ENCODE results near the gene DHCR7.
"Not testable (repeated sequence)": the region's sequence is repeated elsewhere in the genome, so short reads cannot be mapped to it uniquely, and the experiment has no call there.

DHCR7 gene

DNA sequence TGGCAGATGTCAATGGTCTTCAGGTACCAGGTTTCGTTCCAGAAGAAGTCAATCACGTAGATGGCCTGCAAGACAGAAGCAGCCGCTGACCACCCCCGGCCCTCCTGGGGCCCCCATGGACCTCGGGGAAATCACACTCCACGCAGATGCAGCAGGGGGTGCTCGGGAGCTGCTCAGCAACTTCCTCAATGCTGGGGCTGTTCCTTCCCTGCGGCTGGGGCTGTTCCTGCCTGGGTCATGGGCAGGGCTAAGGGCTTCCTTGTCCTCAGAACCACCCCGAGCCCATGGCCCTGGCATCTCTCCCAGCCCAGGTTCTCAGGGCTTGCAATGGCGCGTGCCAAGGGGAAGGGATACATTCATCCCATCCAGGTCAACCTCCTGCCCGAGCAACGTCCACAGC is 10.3 kb downstream of the DHCR7 start:
- DNase-seq (ENCODE audit: low read depth, low spot score), result no peak

DNA sequence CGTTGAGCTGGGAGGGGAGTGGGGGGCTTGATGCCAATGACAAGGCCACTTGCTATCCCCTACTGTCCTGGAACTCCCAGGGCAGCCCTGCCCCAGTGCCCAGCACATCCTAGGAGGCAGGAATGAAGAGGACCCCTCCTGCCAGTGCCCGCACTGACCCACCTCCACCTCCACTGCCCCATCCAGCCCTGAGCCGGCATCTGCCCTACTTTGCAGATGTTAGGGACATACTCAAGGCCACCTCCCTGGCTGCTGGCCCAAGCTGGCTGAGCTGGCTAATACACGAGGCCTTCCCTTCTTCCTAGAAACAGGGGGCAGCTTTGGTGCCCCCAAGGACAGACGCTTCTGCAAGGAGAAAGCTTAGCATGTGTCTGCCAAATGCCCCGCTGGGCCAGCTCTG is 10.8 kb downstream of the DHCR7 start:
- no peak for DNase-seq (ENCODE audit: low read depth, low spot score)

DNA sequence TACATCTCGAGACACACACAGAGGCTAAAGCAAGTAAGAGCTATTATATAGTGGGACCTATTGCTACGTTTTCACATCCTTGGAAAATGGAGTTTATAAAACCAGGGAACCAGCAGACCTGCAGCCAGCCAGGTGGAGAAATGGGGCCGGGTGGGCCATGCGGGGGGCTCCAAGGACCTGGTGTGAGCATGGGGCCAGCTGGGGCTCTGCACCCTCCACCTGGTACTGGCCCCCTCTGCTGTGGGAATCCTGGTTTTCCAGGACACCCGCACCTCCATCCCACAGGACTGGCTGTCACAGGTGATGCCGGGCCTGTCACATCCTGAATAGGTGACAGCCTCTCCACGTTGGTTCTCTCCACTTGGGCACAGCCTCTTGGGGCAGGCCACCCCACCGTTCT is 11.3 kb downstream of the DHCR7 start:
- DNase-seq (ENCODE audit: low read depth, low spot score), result no peak

GRCh38 chr11:71435278-71435951 is 12.8 kb downstream of the DHCR7 start:
- DNase-seq (ENCODE audit: low read depth, low spot score), result no peak

DNA sequence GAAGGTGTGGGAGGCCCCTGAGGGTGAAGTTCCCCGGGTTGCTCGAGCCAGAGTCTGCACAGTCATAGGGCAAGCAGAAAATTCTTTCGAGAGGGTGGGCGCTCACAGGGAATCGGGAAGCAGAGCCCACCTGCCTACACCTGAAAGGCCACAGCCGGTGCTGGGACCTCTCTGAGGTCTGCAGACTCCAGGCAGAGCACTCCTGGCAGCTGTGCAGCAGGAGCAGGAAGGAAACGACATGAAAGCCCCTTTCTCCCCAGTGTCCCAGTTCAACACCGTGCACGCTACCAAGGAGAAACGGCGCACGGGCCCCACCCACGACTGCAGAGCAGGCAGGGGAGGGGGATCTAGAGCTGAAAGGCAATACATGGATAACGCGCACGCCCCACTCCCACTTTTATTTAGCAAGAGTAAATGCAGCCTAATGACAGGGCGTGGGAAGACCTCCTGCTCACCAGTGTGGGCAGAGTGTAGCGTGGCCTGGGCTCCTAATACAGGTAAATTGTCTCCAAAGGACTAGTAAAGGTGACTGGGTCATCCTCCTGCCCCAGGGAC is 13.5 kb downstream of the DHCR7 start:
- DNase-seq (ENCODE audit: low read depth, low spot score), result no peak

GRCh38 chr11:71433648-71434450 is 14.3 kb downstream of the DHCR7 start:
- no peak for DNase-seq (ENCODE audit: low read depth, low spot score)

- no peak for DNase-seq (ENCODE audit: low read depth, low spot score)
Measured at GRCh38 chr11:71432761-71433647, 15.2 kb downstream of the DHCR7 start.

DNA sequence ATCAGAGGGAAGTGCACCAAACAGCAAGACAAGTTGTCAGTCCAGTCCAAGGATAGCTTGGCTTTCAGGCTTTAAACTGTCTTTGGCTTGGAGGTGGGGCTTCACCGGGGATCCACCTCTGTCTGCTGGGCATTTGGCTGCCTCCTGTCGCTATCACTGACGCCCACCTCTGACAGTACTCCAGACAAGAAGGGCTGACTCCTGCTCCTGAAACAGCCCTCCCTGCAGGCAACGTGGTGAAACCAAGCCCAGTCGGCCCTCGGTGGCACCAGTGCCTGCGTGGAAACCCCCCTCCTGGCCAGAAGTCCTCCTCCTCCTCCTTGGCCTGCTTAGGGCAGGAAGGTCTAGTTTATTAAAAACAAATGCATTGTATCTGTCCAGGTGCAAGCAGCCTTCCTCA is 16.9 kb downstream of the DHCR7 start:
- no peak for DNase-seq (ENCODE audit: low read depth, low spot score)

GRCh38 chr11:71430166-71430565 is 18.0 kb downstream of the DHCR7 start:
- DNase-seq (ENCODE audit: low read depth, low spot score), result no peak

DNA sequence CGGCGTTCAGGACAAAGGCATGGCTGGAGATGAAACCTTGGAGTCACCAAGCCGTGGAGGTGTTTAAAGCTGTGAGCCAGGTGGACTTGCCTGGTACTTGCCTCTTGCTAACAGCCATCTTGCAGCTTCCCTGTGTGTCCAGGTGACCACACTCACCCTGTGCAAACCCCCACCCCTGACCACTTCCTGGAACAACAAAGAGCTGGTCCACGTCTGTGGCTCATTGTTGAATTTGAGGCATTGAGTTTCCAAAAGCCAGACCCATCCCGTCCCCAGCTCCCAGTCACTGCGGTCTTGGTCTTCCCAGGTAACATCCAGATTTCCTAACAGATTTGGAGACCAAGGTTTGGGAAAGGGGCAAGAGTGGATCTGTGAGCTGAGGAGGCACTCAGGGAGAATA is 18.5 kb downstream of the DHCR7 start:
- no peak for DNase-seq (ENCODE audit: low read depth, low spot score)

DNA sequence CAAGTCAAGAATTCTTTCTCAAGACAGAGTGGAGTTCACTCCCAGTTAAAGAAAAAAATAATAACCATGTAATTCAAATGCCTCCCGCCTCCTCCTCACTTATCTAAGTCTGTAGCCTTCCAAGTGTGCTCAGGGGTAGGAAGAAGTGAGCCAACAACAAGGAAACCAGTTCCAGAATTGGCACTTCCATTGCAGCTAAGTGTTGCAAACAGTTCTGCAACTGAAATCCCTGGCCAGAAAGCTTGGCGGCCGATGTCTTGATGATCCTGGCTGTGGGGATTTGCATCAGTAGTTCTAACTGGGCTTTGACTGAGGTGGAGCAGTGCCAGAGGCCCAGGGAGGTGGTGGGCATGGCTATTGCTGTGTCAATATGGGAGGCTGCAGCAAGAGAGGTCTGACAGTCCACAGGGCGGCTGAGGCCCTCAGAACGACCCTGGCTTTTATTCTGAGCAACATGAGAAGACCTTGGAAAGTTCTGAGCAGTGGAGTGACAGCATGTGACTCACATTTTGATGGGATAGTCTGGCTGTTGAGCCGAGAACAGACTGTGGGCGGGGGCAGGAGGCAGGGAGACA is 19.2 kb downstream of the DHCR7 start:
- DNase-seq (ENCODE audit: low read depth, low spot score), result no peak

- DNase-seq (ENCODE audit: low read depth, low spot score), result no peak
Measured at GRCh38 chr11:71426413-71426812, 21.8 kb downstream of the DHCR7 start.

DNA sequence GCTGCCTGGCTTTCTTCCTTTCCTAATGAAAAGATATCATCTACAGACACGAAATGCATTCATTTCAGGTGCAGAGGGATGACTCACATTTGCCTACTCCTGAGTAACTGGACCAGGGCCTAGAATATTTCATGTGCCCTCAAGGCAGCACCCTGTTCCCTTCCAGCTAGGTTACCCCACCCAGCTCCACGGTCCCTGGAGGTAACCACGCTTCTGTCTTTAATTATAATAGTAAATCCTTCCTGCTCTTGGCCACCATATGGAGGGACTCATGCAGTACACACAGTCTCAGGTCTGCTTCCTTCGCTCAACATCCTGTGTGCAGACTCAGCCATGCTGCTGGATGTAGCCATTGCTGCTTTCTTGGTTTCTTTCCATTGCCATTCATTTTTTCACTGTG is 22.3 kb downstream of the DHCR7 start:
- no peak for DNase-seq (ENCODE audit: low read depth, low spot score)

GRCh38 chr11:71425409-71425808 is 22.8 kb downstream of the DHCR7 start:
- no peak for DNase-seq (ENCODE audit: low read depth, low spot score)

DNA sequence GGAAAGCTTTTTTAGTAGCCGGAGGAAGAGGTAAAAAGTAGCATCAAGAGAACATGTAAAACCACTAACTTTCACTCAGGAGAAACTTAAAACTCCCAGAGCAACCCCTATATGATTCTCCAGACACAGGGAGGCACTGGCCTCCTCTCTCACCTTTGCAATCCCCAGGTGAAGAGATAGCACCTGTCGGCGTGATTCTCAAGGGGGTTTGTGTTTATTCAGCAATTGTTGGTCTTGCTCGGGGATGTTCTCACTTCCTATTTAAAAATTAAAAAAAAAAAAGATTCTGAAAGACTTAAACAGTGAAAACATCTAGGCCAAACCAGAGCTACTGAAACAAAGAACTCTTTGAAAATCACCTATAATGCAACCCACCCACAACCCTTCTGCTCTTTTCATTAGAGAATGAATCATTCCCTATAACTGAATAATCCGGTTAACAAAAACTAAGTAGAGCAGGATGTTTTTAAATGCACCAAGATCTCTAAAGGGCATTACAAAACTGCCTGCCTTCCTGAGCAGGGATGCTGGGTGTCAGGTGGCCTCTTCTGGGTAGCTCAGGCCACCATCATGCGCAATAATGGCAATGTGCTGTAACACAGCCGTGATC is 24.9 kb downstream of the DHCR7 start:
- no peak for DNase-seq (ENCODE audit: low read depth, low spot score)

GRCh38 chr11:71422318-71422717 is 25.9 kb downstream of the DHCR7 start:
- DNase-seq (ENCODE audit: low read depth, low spot score), result not testable (repeated sequence)

- no peak for DNase-seq (ENCODE audit: low read depth, low spot score)
Measured at GRCh38 chr11:71421392-71421950, 26.7 kb downstream of the DHCR7 start.

- no peak for DNase-seq (ENCODE audit: low read depth, low spot score)
Measured at GRCh38 chr11:71420455-71421241, 27.5 kb downstream of the DHCR7 start.

- no peak for DNase-seq (ENCODE audit: low read depth, low spot score)
Measured at GRCh38 chr11:71418643-71419042, 29.6 kb downstream of the DHCR7 start.

DNA sequence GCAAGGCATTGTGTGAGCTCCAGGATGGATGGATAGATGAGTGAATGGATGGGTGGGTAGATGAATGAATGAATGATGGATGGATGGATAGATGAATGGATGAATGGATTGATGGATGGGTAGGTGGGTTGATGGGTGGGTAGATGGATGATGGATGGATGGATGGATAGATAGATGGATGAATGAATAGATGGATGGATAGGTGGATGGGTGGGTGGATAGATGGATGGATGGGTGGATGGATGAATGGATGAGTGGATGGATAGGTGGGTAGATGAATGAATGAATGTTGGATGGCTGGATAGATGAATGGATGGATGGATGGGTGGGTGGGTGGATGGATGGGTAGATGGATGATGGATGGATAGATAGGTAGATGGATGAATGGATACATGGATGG is 33.5 kb downstream of the DHCR7 start:
- DNase-seq (ENCODE audit: low read depth, low spot score), result no peak

Measured in activated CD4-positive, CD25-positive, alpha-beta regulatory T cell treated with anti-CD3 and anti-CD28 coated beads, Interleukin-2, amount 50 U/mL, for 16 hours (primary cell).